SK-N-MC (cell line): ENCODE results near the gene CHTOP.

Experiments used
- EZH2 ChIP-seq: fragments of 200-600 bp; sonication (generic); IDR thresholded peaks from one replicate; pipeline ENCODE4 v1.6.1; 2017; ENCODE audit warnings: antibody characterized with exemption
- POLR2AphosphoS5 ChIP-seq: IDR thresholded peaks from 2 replicates; pipeline ENCODE4 v1.6.1; 2012; ENCODE audit warnings: mild to moderate bottlenecking, low read depth, low read length, borderline replicate concordance

DNA sequence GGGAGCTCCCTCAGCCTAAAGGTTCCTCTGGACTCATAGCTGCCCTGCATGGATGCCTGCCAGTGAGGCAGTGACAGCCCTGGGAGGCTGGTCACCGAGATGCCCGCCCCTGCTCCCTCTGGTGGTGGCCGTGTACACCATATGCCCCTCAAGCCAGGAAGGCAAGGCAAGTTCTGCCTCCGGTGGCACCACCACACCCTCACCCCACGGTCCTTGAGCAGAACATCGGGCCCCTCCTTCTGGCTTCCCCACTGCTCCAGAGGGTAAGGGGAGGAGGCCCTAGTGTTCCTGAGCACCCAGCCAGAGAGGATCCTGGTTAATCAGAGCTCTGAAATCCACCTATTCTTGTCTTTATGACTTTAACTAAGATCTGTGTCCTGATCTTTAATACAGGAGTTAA, 16.2 kb upstream of the CHTOP start:
- TF ChIP-seq POLR2AphosphoS5 (no peak), EZH2 (no peak)
